Neural cell (in vitro differentiated cells): Measurements from ENCODE around the gene IL15.

Experiments
- EP300 ChIP-seq: fragments of 450-650 bp; conservative IDR thresholded peaks from 2 replicates; pipeline ENCODE4 v1.6.1; 2014; ENCODE audit warnings: antibody characterized with exemption, mild to moderate bottlenecking, moderate library complexity; ENCODE audit not compliant: poor library complexity, severe bottlenecking
- EZH2 ChIP-seq: fragments of 200-600, 300-800 bp; shearing (Covaris generic), sonication (generic); IDR thresholded peaks from 2 replicates; pipeline ENCODE4 v1.6.1; 2014; ENCODE audit warnings: antibody characterized with exemption, low read length, borderline replicate concordance, mild to moderate bottlenecking; ENCODE audit not compliant: insufficient read depth, poor library complexity, severe bottlenecking
- MXI1 ChIP-seq: fragments of 450-650 bp; conservative IDR thresholded peaks from 2 replicates; pipeline ENCODE4 v1.6.1; 2014; ENCODE audit warnings: antibody characterized with exemption, mild to moderate bottlenecking; ENCODE audit not compliant: poor library complexity, severe bottlenecking
- POLR2AphosphoS5 ChIP-seq: IDR thresholded peaks from 2 replicates; pipeline ENCODE4 v1.6.1; 2012
- RAD21 ChIP-seq: fragments of 450-650 bp; conservative IDR thresholded peaks from 2 replicates; pipeline ENCODE4 v1.6.1; 2014; ENCODE audit warnings: antibody characterized with exemption, mild to moderate bottlenecking, moderate library complexity
- SMC3 ChIP-seq: fragments of 450-650 bp; conservative IDR thresholded peaks from 2 replicates; pipeline ENCODE4 v1.6.1; 2014; ENCODE audit warnings: antibody characterized with exemption, mild to moderate bottlenecking, moderate library complexity; ENCODE audit not compliant: poor library complexity
- TAF1 ChIP-seq: IDR thresholded peaks from 2 replicates; pipeline ENCODE4 v1.6.1; 2012; ENCODE audit warnings: low read depth
- TF ChIP-seq, protein P1 (sequence below): fragments of 450-650 bp; IDR thresholded peaks from 2 replicates; pipeline ENCODE4 v1.5.1; 2014; ENCODE audit warnings: antibody characterized with exemption, mild to moderate bottlenecking, moderate library complexity; ENCODE audit not compliant: poor library complexity, severe bottlenecking
- TF ChIP-seq, protein P2 (sequence below): IDR thresholded peaks from 2 replicates; pipeline ENCODE4 v1.6.1; 2012; ENCODE audit warnings: borderline replicate concordance

DNA sequence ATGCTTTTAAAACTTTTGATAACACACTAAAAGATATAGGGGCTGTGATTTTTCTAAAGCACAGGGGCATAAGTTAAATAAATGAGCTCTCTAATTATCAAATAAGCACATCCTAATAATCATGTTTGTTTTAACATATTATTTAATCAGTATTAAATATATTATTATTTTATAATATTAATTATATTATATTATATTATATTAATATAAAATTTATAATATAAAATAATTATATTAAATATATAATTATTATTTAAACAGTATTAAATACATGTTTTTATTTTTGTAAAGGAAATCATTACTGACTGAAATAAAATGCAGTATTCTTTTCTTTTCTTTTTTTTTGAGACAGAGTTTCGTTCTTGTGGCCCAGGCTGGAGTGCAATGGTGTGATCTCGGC, 136.5 kb downstream of the IL15 start:
- TF ChIP-seq, protein P1, sequence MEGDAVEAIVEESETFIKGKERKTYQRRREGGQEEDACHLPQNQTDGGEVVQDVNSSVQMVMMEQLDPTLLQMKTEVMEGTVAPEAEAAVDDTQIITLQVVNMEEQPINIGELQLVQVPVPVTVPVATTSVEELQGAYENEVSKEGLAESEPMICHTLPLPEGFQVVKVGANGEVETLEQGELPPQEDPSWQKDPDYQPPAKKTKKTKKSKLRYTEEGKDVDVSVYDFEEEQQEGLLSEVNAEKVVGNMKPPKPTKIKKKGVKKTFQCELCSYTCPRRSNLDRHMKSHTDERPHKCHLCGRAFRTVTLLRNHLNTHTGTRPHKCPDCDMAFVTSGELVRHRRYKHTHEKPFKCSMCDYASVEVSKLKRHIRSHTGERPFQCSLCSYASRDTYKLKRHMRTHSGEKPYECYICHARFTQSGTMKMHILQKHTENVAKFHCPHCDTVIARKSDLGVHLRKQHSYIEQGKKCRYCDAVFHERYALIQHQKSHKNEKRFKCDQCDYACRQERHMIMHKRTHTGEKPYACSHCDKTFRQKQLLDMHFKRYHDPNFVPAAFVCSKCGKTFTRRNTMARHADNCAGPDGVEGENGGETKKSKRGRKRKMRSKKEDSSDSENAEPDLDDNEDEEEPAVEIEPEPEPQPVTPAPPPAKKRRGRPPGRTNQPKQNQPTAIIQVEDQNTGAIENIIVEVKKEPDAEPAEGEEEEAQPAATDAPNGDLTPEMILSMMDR, result no peak
- no peak for TF ChIP-seq EP300
- no peak for TF ChIP-seq EZH2
- no peak for TF ChIP-seq TAF1
- TF ChIP-seq POLR2AphosphoS5, result no peak
- TF ChIP-seq, protein P2, sequence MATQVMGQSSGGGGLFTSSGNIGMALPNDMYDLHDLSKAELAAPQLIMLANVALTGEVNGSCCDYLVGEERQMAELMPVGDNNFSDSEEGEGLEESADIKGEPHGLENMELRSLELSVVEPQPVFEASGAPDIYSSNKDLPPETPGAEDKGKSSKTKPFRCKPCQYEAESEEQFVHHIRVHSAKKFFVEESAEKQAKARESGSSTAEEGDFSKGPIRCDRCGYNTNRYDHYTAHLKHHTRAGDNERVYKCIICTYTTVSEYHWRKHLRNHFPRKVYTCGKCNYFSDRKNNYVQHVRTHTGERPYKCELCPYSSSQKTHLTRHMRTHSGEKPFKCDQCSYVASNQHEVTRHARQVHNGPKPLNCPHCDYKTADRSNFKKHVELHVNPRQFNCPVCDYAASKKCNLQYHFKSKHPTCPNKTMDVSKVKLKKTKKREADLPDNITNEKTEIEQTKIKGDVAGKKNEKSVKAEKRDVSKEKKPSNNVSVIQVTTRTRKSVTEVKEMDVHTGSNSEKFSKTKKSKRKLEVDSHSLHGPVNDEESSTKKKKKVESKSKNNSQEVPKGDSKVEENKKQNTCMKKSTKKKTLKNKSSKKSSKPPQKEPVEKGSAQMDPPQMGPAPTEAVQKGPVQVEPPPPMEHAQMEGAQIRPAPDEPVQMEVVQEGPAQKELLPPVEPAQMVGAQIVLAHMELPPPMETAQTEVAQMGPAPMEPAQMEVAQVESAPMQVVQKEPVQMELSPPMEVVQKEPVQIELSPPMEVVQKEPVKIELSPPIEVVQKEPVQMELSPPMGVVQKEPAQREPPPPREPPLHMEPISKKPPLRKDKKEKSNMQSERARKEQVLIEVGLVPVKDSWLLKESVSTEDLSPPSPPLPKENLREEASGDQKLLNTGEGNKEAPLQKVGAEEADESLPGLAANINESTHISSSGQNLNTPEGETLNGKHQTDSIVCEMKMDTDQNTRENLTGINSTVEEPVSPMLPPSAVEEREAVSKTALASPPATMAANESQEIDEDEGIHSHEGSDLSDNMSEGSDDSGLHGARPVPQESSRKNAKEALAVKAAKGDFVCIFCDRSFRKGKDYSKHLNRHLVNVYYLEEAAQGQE, result no peak
- no peak for TF ChIP-seq SMC3
- no peak for TF ChIP-seq MXI1
- no peak for TF ChIP-seq RAD21
